Measurements from ENCODE around the gene TPRG1.

The TPRG1 gene

GRCh38 chr3:189214651-189215050, 42.9 kb downstream of the TPRG1 start:
- peaks cover 28% of the 10 kb centered on the region for H3K27me3 Mint-ChIP-seq (ENCODE audit: low read depth, poor library complexity)
- no peak for TF ChIP-seq CTCF (IDR thresholded peaks at IDR 0.05)
- H3K4me3 Mint-ChIP-seq, result no peak overlapping the region

GRCh38 chr3:189222927-189223636, 51.3 kb downstream of the TPRG1 start:
- H3K27ac Mint-ChIP-seq, result peak overlapping the region; percentile 7
- no peak overlapping the region for H3K4me3 Mint-ChIP-seq
- H3K36me3 Mint-ChIP-seq (ENCODE audit: low read depth), result no peaks in the 10 kb centered on the region
- no peak for TF ChIP-seq CTCF (IDR thresholded peaks at IDR 0.05)
- peaks cover 52% of the 10 kb centered on the region for H3K4me1 Mint-ChIP-seq
- peaks cover 22% of the 10 kb centered on the region for H3K27me3 Mint-ChIP-seq (ENCODE audit: low read depth, poor library complexity)
- peaks cover 4% of the 10 kb centered on the region for H3K9me3 Mint-ChIP-seq
- peak; percentile 16 for DNase-seq

More at GRCh38 chr3:189214651-189215050, 42.9 kb downstream of the TPRG1 start:
- H3K9me3 Mint-ChIP-seq, result no peaks in the 10 kb centered on the region
- peaks cover 33% of the 10 kb centered on the region for H3K4me1 Mint-ChIP-seq
- no peak for DNase-seq
- H3K27ac Mint-ChIP-seq, result no peak overlapping the region
- H3K36me3 Mint-ChIP-seq (ENCODE audit: low read depth), result no peaks in the 10 kb centered on the region

- H3K27me3 Mint-ChIP-seq (ENCODE audit: low read depth, poor library complexity), result peaks cover 20% of the 10 kb centered on the region
- no peak for DNase-seq
- peaks cover 67% of the 10 kb centered on the region for H3K4me1 Mint-ChIP-seq
- peaks cover 4% of the 10 kb centered on the region for H3K9me3 Mint-ChIP-seq
- no peak overlapping the region for H3K27ac Mint-ChIP-seq
- no peak overlapping the region for H3K4me3 Mint-ChIP-seq
- TF ChIP-seq CTCF (IDR thresholded peaks at IDR 0.05), result no peak
- H3K36me3 Mint-ChIP-seq (ENCODE audit: low read depth), result no peaks in the 10 kb centered on the region
Measured at GRCh38 chr3:189225431-189225830, 53.7 kb downstream of the TPRG1 start.

- DNase-seq, result no peak
- Mint-ChIP-seq H3K36me3 (ENCODE audit: low read depth) (no peaks in the 10 kb centered on the region), H3K27me3 (ENCODE audit: low read depth, poor library complexity) (peaks cover 31% of the 10 kb centered on the region), H3K9me3 (peaks cover 4% of the 10 kb centered on the region), H3K4me3 (no peak overlapping the region), H3K27ac (no peak overlapping the region), H3K4me1 (peaks cover 58% of the 10 kb centered on the region)
- no peak for TF ChIP-seq CTCF (IDR thresholded peaks at IDR 0.05)
Measured at GRCh38 chr3:189227249-189227648, 55.5 kb downstream of the TPRG1 start.

GRCh38 chr3:189229196-189229828, 57.5 kb downstream of the TPRG1 start:
- H3K36me3 Mint-ChIP-seq (ENCODE audit: low read depth), result no peaks in the 10 kb centered on the region
- peaks cover 2% of the 10 kb centered on the region for H3K9me3 Mint-ChIP-seq
- no peak overlapping the region for H3K4me3 Mint-ChIP-seq
- DNase-seq, result no peak
- TF ChIP-seq CTCF (IDR thresholded peaks at IDR 0.05), result no peak
- no peak overlapping the region for H3K27ac Mint-ChIP-seq
- peaks cover 38% of the 10 kb centered on the region for H3K4me1 Mint-ChIP-seq
- peaks cover 30% of the 10 kb centered on the region for H3K27me3 Mint-ChIP-seq (ENCODE audit: low read depth, poor library complexity)

GRCh38 chr3:189232790-189233189, 61.0 kb downstream of the TPRG1 start:
- H3K27ac Mint-ChIP-seq, result no peak overlapping the region
- no peak for DNase-seq
- TF ChIP-seq CTCF (IDR thresholded peaks at IDR 0.05), result no peak
- peaks cover 29% of the 10 kb centered on the region for H3K27me3 Mint-ChIP-seq (ENCODE audit: low read depth, poor library complexity)
- H3K36me3 Mint-ChIP-seq (ENCODE audit: low read depth), result no peaks in the 10 kb centered on the region
- H3K4me3 Mint-ChIP-seq, result no peak overlapping the region
- H3K4me1 Mint-ChIP-seq, result peaks cover 18% of the 10 kb centered on the region
- H3K9me3 Mint-ChIP-seq, result no peaks in the 10 kb centered on the region
